Measurements from ENCODE around the gene EXOC4.

The EXOC4 gene

DNA sequence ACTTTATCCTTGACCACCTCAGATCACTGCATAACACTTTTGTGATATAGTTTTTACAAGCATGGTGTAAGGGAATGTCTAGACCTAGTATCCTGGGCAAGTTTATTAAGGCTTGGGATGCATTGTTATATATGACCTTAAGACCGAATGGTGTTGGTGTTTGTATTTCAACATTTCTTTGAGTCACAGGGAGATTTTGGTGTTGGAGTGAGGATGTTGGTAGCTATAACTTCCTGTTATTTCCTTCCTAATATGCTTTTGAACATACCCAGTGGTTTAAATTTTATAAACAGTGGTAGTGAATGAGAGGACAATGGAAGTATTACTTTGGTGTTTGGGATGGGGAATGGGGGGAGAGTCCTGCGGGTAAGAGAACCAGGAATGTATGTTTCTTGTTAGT, 2.6 kb downstream of the EXOC4 start:
- TF ChIP-seq, protein P1, sequence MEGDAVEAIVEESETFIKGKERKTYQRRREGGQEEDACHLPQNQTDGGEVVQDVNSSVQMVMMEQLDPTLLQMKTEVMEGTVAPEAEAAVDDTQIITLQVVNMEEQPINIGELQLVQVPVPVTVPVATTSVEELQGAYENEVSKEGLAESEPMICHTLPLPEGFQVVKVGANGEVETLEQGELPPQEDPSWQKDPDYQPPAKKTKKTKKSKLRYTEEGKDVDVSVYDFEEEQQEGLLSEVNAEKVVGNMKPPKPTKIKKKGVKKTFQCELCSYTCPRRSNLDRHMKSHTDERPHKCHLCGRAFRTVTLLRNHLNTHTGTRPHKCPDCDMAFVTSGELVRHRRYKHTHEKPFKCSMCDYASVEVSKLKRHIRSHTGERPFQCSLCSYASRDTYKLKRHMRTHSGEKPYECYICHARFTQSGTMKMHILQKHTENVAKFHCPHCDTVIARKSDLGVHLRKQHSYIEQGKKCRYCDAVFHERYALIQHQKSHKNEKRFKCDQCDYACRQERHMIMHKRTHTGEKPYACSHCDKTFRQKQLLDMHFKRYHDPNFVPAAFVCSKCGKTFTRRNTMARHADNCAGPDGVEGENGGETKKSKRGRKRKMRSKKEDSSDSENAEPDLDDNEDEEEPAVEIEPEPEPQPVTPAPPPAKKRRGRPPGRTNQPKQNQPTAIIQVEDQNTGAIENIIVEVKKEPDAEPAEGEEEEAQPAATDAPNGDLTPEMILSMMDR (IDR thresholded peaks at IDR 0.05; ENCODE audit: insufficient read depth, low read depth, low read length, missing control alignments) = no peak
- no peak for DNase-seq (ENCODE audit: low read depth)
- no peak overlapping the region for H3K4me3 ChIP-seq (ENCODE audit: low read length)

DNA sequence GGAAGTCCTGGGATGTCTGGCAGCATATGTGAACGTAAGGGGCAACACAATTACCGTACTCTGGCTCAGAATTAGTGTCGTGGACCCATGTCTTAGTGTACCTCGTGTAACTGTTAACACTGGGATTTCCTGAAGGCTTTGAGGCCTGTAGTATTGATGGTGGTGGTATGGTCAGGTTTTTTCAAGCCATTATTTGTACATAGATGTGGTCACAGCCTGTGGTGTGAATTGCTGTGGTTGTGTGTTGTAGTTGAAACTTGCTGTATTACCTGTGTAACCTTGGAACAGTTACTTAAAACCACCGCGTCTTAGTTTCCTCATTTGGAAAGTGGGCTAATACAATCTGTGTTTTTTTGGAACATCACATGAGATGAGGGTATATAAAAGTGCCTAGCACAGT, 5.3 kb downstream of the EXOC4 start:
- DNase-seq (ENCODE audit: low read depth) = no peak
- TF ChIP-seq, protein P1 (IDR thresholded peaks at IDR 0.05; ENCODE audit: insufficient read depth, low read depth, low read length, missing control alignments) = no peak

DNA sequence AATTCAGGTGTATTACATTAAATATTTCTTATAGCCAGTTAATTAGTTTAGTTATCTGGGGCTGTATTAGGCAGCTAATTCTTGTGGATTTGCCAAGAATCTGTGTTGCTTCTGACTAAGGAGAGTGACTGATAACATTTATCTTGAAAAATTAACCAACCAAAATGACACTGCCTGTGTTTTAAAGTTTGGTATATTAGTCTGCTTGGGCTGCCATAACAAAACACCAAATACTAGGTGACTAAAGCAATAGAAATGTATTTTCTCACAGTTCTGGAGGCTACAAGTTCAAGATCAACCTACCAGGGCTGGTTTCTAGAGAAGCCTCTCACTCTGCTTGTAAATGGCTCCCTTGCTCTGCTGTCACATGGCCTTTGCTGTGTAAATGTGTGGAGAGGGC, 12.9 kb downstream of the EXOC4 start:
- DNase-seq (ENCODE audit: low read depth) = no peak
- TF ChIP-seq, protein P1 (IDR thresholded peaks at IDR 0.05; ENCODE audit: insufficient read depth, low read depth, low read length, missing control alignments) = no peak

More for the DNA sequence above, 5.3 kb downstream of the EXOC4 start:
- H3K4me3 ChIP-seq (ENCODE audit: low read length) = no peak overlapping the region

DNA sequence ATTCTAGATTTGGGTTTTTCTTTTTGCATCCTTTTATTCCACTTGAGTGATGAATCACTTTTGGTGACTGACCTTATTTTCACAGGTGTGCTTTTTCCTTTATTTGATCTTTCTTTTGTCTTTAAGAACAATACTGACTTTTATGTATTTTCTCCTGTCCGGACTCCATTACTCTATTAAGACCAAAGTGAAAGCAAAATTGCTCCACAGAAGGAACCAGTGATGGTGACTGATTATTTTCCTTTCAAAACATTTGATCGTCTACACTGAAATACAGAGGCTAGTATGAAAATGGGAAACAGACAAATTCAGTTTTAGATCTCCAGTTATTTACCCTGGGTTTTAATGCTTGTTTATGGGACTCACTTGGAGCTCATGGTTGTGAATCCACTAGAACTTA, 15.5 kb downstream of the EXOC4 start:
- no peak for DNase-seq (ENCODE audit: low read depth)
- TF ChIP-seq, protein P1 (IDR thresholded peaks at IDR 0.05; ENCODE audit: insufficient read depth, low read depth, low read length, missing control alignments) = no peak
- no peak overlapping the region for H3K4me3 ChIP-seq (ENCODE audit: low read length)

More for the DNA sequence above, 12.9 kb downstream of the EXOC4 start:
- H3K4me3 ChIP-seq (ENCODE audit: low read length) = no peak overlapping the region

DNA sequence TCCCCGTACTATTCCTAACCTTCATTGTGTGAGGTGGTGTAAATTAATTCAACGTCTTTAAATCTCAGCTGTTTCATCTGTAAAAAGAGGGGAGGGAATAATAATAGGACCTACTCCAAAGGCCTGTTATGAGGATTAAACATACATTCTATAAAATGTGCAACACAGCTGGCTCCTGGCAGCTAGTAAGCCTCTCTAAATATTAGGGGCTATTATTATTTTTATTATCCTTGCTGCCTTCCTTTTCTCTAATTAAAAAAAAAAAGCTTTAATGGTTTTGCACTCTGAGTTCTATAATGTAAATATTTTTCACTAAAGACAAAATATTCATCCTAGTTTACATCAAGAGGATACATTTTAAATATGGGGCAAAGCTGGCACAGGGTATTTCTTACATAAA, 19.5 kb downstream of the EXOC4 start:
- DNase-seq (ENCODE audit: low read depth) = no peak
- TF ChIP-seq, protein P1 (IDR thresholded peaks at IDR 0.05; ENCODE audit: insufficient read depth, low read depth, low read length, missing control alignments) = no peak
- no peak overlapping the region for H3K4me3 ChIP-seq (ENCODE audit: low read length)

DNA sequence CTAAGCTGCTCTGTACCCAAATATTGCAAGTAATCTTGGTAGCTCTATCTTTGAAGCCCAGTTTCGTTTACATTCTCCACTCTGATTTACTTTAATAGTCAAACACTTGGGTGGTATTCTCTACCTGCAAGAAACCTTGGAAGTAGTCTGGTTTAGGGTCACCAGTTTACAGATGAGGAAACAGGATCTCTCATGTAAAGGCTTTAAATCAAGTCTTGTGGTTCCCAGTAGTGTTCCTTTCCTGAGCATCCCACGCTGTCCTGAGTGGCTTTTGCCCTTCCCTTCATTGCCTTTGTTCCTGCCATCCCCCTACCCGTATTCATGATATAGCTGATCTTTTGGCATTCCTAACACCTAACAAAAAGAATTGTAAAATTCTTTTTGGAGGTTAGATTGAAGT, 20.3 kb downstream of the EXOC4 start:
- TF ChIP-seq, protein P1 (IDR thresholded peaks at IDR 0.05; ENCODE audit: insufficient read depth, low read depth, low read length, missing control alignments) = no peak
- H3K4me3 ChIP-seq (ENCODE audit: low read length) = no peak overlapping the region
- no peak for DNase-seq (ENCODE audit: low read depth)

DNA sequence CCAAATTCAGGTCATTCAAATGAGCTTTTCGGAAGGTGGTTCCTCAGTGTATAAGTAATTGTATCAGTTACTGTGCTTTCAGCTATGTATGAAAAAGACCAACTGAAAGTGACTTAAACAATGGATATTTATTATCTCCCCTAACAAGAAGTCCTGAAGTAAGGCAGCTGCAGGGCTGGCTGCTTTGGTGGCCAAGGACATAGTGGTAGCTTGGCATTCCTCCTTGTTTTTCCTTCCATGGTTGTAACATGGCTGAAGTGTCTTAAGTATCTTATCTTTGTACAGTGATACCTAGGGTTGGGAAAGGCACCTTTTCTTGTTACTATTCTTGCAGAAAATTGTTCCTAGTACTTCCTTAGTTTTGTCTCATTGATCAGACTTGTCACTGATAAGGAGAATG, 21.4 kb downstream of the EXOC4 start:
- no peak overlapping the region for H3K4me3 ChIP-seq (ENCODE audit: low read length)
- no peak for DNase-seq (ENCODE audit: low read depth)
- TF ChIP-seq, protein P1 (IDR thresholded peaks at IDR 0.05; ENCODE audit: insufficient read depth, low read depth, low read length, missing control alignments) = no peak
